DND-41 (cell line): ENCODE results near the gene UTP15.

ENCODE experiments used
- ATAC-seq: fragments of 200-7000 bp; cut with Tn5 transposase; 3 replicates; pipeline ENCODE4 v1.9.1; 2021; ENCODE audit warnings: low read depth; ENCODE audit not compliant: insufficient read depth
- DNase-seq: peaks from one replicate; pipeline ENCODE4 v3.0.0-alpha.2; 2020
- H2AFZ ChIP-seq: 2 replicates; pipeline ENCODE4 v1.6.0; 2012; ENCODE audit warnings: low read depth, low read length
- H3K27ac ChIP-seq: 2 replicates; pipeline ENCODE4 v1.5.1; 2012; ENCODE audit warnings: low read length, inconsistent platforms
- H3K27me3 ChIP-seq: fragments of 200-600 bp; sonication (generic); 2 replicates; pipeline ENCODE4 v1.6.0; 2012; ENCODE audit warnings: low read length, mild to moderate bottlenecking, inconsistent platforms; ENCODE audit not compliant: insufficient read depth, poor library complexity
- H3K36me3 ChIP-seq: 2 replicates; pipeline ENCODE4 v1.5.1; 2012; ENCODE audit warnings: low read length, inconsistent platforms; ENCODE audit not compliant: insufficient read depth
- H3K4me1 ChIP-seq: 2 replicates; pipeline ENCODE4 v1.5.1; 2012; ENCODE audit warnings: mild to moderate bottlenecking, low read length; ENCODE audit not compliant: insufficient read depth
- H3K4me2 ChIP-seq: 2 replicates; pipeline ENCODE4 v1.6.0; 2012; ENCODE audit warnings: mild to moderate bottlenecking, moderate library complexity, low read length, inconsistent platforms; ENCODE audit not compliant: insufficient read depth
- H3K4me3 ChIP-seq, 2 experiments: fragments of 200-600 bp in 1 of 2; shearing (Covaris generic) in 1 of 2; 2 replicates each; pipeline ENCODE4 v1.5.1; 2012 to 2016; ENCODE audit warnings: inconsistent platforms in 2 of 2, low read length in 2 of 2, mild to moderate bottlenecking in 2 of 2, low read depth in 1 of 2, moderate library complexity in 1 of 2
- H3K79me2 ChIP-seq: 2 replicates; pipeline ENCODE4 v1.6.0; 2012; ENCODE audit warnings: low read length, inconsistent platforms; ENCODE audit not compliant: insufficient read depth
- H3K9ac ChIP-seq: 2 replicates; pipeline ENCODE4 v1.6.0; 2012; ENCODE audit warnings: low read depth, mild to moderate bottlenecking, inconsistent platforms, low read length, moderate library complexity
- H3K9me3 ChIP-seq: 2 replicates; pipeline ENCODE4 v1.5.1; 2012; ENCODE audit warnings: low read length, moderate library complexity, mild to moderate bottlenecking, inconsistent platforms; ENCODE audit not compliant: insufficient read depth, severe bottlenecking
- H4K20me1 ChIP-seq: 2 replicates; pipeline ENCODE4 v1.6.0; 2012; ENCODE audit warnings: low read length; ENCODE audit not compliant: insufficient read depth
- EZH2 ChIP-seq: IDR thresholded peaks from 3 replicates; pipeline ENCODE4 v1.6.1; 2012; ENCODE audit warnings: borderline replicate concordance, low read depth, mild to moderate bottlenecking, moderate library complexity, low read length, inconsistent platforms; ENCODE audit not compliant: severe bottlenecking
- TF ChIP-seq, protein P1 (sequence below): IDR thresholded peaks from 2 replicates; pipeline ENCODE4 v1.5.1; 2012; ENCODE audit warnings: borderline replicate concordance, low read length, moderate library complexity, mild to moderate bottlenecking; ENCODE audit not compliant: poor library complexity, severe bottlenecking; ENCODE audit errors: extremely low read depth

Gene UTP15

DNA sequence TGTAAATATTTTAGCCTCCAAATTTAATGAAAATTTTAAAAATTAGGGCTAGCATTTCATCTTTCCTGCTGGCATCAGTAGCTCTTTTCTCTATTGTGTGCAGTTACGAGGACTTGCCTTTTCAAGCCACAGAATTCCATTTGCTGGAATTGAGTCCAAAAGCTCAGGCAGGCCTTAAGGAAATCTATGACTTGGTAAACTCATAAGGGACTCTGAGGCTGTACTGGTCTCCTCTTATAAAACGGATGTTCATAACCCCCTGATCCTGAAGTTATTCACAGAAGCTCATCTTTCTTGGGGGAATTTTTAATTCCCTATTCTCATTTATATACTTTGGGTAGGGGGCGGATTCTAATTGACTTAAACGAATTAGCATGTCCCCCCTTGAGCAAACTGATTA lies 23.5 kb upstream of the UTP15 start:
- Histone ChIP-seq H2AFZ (no peak overlapping the region), H3K4me1 (no peaks in the 10 kb centered on the region), H3K4me3 (no peak overlapping the region), H3K27me3 (peaks cover 27% of the 10 kb centered on the region), H3K79me2 (no peaks in the 10 kb centered on the region), H3K4me2 (no peak overlapping the region), H3K9ac (no peak overlapping the region), H3K36me3 (no peaks in the 10 kb centered on the region), H3K27ac (no peak overlapping the region), H3K9me3 (no peaks in the 10 kb centered on the region), H4K20me1 (no peaks in the 10 kb centered on the region)
- no peak for DNase-seq
- no peak for TF ChIP-seq EZH2
- TF ChIP-seq, protein P1, sequence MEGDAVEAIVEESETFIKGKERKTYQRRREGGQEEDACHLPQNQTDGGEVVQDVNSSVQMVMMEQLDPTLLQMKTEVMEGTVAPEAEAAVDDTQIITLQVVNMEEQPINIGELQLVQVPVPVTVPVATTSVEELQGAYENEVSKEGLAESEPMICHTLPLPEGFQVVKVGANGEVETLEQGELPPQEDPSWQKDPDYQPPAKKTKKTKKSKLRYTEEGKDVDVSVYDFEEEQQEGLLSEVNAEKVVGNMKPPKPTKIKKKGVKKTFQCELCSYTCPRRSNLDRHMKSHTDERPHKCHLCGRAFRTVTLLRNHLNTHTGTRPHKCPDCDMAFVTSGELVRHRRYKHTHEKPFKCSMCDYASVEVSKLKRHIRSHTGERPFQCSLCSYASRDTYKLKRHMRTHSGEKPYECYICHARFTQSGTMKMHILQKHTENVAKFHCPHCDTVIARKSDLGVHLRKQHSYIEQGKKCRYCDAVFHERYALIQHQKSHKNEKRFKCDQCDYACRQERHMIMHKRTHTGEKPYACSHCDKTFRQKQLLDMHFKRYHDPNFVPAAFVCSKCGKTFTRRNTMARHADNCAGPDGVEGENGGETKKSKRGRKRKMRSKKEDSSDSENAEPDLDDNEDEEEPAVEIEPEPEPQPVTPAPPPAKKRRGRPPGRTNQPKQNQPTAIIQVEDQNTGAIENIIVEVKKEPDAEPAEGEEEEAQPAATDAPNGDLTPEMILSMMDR = no peak
- no peak for ATAC-seq

DNA sequence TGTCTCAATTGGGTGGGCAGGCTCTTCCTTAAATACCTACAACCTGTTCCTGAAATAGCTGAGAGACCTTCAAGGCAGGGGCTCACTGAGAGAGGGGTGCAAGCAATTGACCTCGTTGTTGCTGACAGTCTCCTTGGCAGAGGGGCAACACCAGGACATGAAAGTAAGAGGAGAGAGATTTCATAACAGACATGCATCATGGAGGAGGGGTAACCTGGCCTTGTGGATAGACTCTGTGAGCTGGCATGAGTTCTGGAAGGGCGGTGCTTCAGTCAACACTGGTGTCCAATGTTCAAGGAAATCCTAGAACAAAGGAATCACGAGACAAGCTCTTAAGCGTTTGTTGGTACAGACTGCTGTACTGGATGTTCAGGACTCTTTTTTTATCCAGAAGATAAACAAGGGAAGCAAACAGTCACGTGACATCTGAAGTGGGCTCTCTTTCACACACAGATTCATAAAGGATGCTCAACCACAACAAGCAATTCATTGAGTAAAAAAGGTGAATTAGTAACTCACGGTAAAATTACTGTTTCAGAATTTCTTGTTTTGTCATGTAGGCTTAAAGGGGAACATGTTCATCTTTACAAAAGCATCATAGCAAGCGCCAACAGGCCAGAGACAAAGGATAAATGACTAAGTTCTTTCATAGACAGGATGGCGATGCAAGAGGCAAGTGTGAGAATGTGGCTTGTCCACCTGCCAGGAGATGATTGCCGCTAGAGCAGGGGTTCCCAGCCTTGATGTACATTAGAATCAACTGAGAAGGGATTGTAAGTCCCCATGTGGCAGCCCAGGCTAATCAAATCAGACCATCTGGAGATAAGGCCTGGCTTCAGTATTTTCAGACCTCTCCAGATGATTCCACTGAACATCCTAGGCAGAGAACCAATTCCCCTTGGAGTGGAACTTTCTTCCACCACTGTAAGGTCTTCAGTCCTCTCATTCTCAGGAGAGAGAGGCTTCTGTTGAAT lies 20.8 kb upstream of the UTP15 start:
- ATAC-seq (no peak), DNase-seq (no peak)
- Histone ChIP-seq H3K79me2 (no peaks in the 10 kb centered on the region), H3K27me3 (peaks cover 25% of the 10 kb centered on the region), H3K4me3 (no peak overlapping the region), H4K20me1 (no peaks in the 10 kb centered on the region), H3K27ac (no peak overlapping the region), H3K36me3 (no peaks in the 10 kb centered on the region), H3K9ac (no peak overlapping the region), H3K9me3 (no peaks in the 10 kb centered on the region), H3K4me1 (no peaks in the 10 kb centered on the region), H2AFZ (no peak overlapping the region; the same call in 1 of the 2 replicates), H3K4me2 (no peak overlapping the region)
- no peak for TF ChIP-seq EZH2
- TF ChIP-seq, protein P1 = no peak

DNA sequence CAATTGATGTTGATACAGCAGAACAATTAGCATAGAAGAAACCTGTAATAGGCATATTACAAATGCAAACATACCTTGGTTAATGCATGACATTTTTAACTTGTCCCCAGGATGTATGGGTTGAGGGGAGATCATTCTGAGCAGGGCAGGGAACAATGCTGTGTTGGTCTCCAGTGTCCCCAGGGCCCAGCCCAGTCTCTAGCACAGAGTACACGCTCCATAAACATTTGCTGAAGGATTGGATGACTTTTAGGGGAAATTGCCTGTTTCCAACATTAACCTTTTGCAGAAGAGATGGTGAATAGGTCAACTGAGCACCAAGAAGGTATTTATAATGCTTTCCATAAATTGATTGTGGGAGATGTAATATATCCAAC lies 20.2 kb upstream of the UTP15 start:
- Histone ChIP-seq H3K79me2 (no peaks in the 10 kb centered on the region), H3K4me2 (no peak overlapping the region), H3K9me3 (no peaks in the 10 kb centered on the region), H2AFZ (no peak overlapping the region), H4K20me1 (no peaks in the 10 kb centered on the region), H3K27ac (no peak overlapping the region), H3K4me3 (no peak overlapping the region), H3K36me3 (no peaks in the 10 kb centered on the region), H3K4me1 (no peaks in the 10 kb centered on the region), H3K9ac (no peak overlapping the region), H3K27me3 (peaks cover 19% of the 10 kb centered on the region)
- TF ChIP-seq, protein P1 = no peak
- TF ChIP-seq EZH2 = no peak
- no peak for ATAC-seq
- DNase-seq = no peak

DNA sequence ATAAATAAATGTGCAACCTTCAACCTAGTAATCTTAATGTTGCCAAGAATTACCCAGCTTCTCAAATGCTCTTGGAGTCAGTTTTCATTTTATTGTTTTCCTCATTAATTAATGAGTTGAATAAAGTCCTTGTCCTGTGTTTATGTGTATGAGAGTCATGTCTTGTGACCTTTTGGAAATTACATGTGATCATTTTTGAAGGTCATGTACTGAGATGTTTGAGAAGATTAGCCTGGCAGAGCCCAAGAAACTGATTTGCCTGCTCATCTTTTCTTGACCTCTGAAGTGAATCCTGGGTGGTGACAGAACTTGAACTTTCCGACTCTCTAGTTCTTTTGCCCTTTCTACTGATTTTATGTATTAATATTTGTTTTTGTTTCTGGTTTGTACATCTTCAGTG lies 15.5 kb upstream of the UTP15 start:
- Histone ChIP-seq H3K36me3 (peaks cover 12% of the 10 kb centered on the region), H3K4me1 (no peaks in the 10 kb centered on the region), H2AFZ (no peak overlapping the region), H3K4me2 (no peak overlapping the region), H3K4me3 (no peak overlapping the region), H3K27ac (no peak overlapping the region), H3K9ac (no peak overlapping the region), H3K27me3 (no peaks in the 10 kb centered on the region), H3K79me2 (no peaks in the 10 kb centered on the region), H3K9me3 (no peaks in the 10 kb centered on the region), H4K20me1 (no peaks in the 10 kb centered on the region)
- ATAC-seq (no peak), DNase-seq (no peak)
- TF ChIP-seq EZH2 = no peak
- TF ChIP-seq, protein P1 = no peak
